Astrocyte (in vitro differentiated cells and primary cell): ENCODE measurements around the gene GPHN. TPM values are rescaled to one million over a fixed set of nuclear protein-coding genes. Genes with fewer than 3 reads are reported as not detected.

Experiments used
- DNase-seq: peaks from one replicate; pipeline ENCODE4 v3.0.0-alpha.2; 2010; ENCODE audit warnings: low read depth
- FAIRE-seq: peaks from 2 replicates; lab custom pipeline; 2011; peaks lifted over from hg19 to GRCh38; lab: Jason Lieb, UNC
- H2AFZ ChIP-seq: 2 replicates; pipeline ENCODE4 v1.6.0; 2012; ENCODE audit warnings: low read depth, low read length, inconsistent platforms
- H3K27ac ChIP-seq: 2 replicates; pipeline ENCODE4 v1.5.1; 2011; ENCODE audit warnings: low read depth, low read length, inconsistent platforms
- H3K27me3 ChIP-seq: 2 replicates; pipeline ENCODE4 v1.6.0; 2011; ENCODE audit warnings: low read length, inconsistent platforms; ENCODE audit not compliant: insufficient read depth
- H3K36me3 ChIP-seq: 2 replicates; pipeline ENCODE4 v1.5.1; 2011; ENCODE audit warnings: low read length, inconsistent platforms; ENCODE audit not compliant: insufficient read depth
- H3K4me1 ChIP-seq: 2 replicates; pipeline ENCODE4 v1.5.1; 2011; ENCODE audit warnings: low read length, inconsistent platforms; ENCODE audit not compliant: insufficient read depth
- H3K4me2 ChIP-seq: 2 replicates; pipeline ENCODE4 v1.6.0; 2012; ENCODE audit warnings: low read length, inconsistent platforms
- H3K4me3 ChIP-seq: 2 replicates; pipeline ENCODE4 v1.5.1; 2011; ENCODE audit warnings: low read depth, mild to moderate bottlenecking, low read length, inconsistent platforms; ENCODE audit not compliant: insufficient read depth
- H3K79me2 ChIP-seq: 2 replicates; pipeline ENCODE4 v1.6.0; 2012; ENCODE audit warnings: mild to moderate bottlenecking, low read length, inconsistent platforms; ENCODE audit not compliant: insufficient read depth
- H3K9ac ChIP-seq: 2 replicates; pipeline ENCODE4 v1.6.0; 2012; ENCODE audit warnings: mild to moderate bottlenecking, low read length, inconsistent platforms
- H3K9me3 ChIP-seq: 2 replicates; pipeline ENCODE4 v1.5.1; 2012; ENCODE audit warnings: low read depth, mild to moderate bottlenecking, low read length, inconsistent platforms; ENCODE audit not compliant: insufficient read depth
- H4K20me1 ChIP-seq: 2 replicates; pipeline ENCODE4 v1.6.0; 2012; ENCODE audit warnings: low read length, inconsistent platforms; ENCODE audit not compliant: insufficient read depth
- H3K27ac Mint-ChIP-seq: one replicate; pipeline ENCODE4 v1.8.0; 2021; ENCODE audit warnings: mild to moderate bottlenecking, mixed read lengths; ENCODE audit not compliant: unreplicated experiment
- H3K27me3 Mint-ChIP-seq: one replicate; pipeline ENCODE4 v1.8.0; 2021; ENCODE audit warnings: low read depth, mixed read lengths; ENCODE audit not compliant: unreplicated experiment
- H3K36me3 Mint-ChIP-seq: one replicate; pipeline ENCODE4 v1.8.0; 2021; ENCODE audit warnings: low read depth, mixed read lengths; ENCODE audit not compliant: unreplicated experiment
- H3K4me1 Mint-ChIP-seq: one replicate; pipeline ENCODE4 v1.8.0; 2021; ENCODE audit warnings: low read depth, mixed read lengths; ENCODE audit not compliant: unreplicated experiment
- H3K4me3 Mint-ChIP-seq: one replicate; pipeline ENCODE4 v1.8.0; 2021; ENCODE audit warnings: mild to moderate bottlenecking, moderate library complexity, mixed read lengths; ENCODE audit not compliant: unreplicated experiment
- H3K9me3 Mint-ChIP-seq: one replicate; pipeline ENCODE4 v1.8.0; 2021; ENCODE audit warnings: mild to moderate bottlenecking, mixed read lengths; ENCODE audit not compliant: unreplicated experiment
- EZH2 ChIP-seq: IDR thresholded peaks from 2 replicates; pipeline ENCODE4 v1.6.1; 2012; ENCODE audit warnings: mild to moderate bottlenecking, low read length, inconsistent platforms; ENCODE audit not compliant: insufficient read depth
- total RNA-seq: library from RNA; stranded (reverse); gene quantifications from 2 replicates; pipeline ENCODE4 v1.2.1, GENCODE V29; 2021
- TF ChIP-seq, protein P1 (sequence below): IDR thresholded peaks from 2 replicates; pipeline ENCODE4 v1.5.1; 2011; ENCODE audit warnings: low read depth, mild to moderate bottlenecking, inconsistent platforms, low read length, moderate library complexity; ENCODE audit not compliant: insufficient read depth

GPHN gene
- total RNA-seq, 1 donor from 2014 or later = 6.9 TPM

DNA sequence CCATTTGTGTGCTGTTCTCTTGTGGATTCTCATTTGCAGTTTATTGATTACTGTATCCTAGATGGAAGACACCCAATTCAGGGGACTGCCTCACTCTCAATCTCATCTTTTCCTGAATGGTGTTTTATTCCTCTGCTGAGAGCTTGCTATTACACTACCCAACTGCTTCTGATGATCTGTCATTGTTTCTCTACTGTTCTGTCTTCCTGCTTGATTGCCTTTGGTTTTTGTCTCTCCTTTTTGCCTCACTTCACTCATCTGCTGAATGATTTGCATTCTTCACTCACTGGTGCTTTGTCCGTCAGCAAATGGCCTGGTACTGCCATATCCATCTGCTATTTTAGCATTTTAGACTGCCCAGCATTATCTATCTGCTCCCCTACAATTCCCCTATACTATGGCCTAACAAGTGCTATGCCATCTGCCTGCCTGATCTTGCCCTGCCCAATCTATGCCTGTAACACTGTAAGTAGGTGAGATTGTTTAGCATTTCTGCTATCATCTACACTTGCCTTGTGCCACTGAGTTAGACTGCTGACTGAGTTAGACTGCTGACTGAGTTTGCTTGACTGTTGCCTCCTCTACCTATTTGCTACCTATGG, 335.1 kb downstream of the GPHN start:
- H2AFZ ChIP-seq = no peak overlapping the region
- H3K4me1 ChIP-seq = no peaks in the 10 kb centered on the region
- H3K4me2 ChIP-seq = no peak overlapping the region
- H3K4me1 Mint-ChIP-seq = peaks cover 2% of the 10 kb centered on the region
- H3K4me3 ChIP-seq = no peak overlapping the region
- H3K79me2 ChIP-seq = no peaks in the 10 kb centered on the region
- FAIRE-seq (no peak), DNase-seq (no peak)
- no peak overlapping the region for H3K4me3 Mint-ChIP-seq
- no peak overlapping the region for H3K9ac ChIP-seq
- H3K27me3 ChIP-seq = no peaks in the 10 kb centered on the region
- TF ChIP-seq, protein P1, sequence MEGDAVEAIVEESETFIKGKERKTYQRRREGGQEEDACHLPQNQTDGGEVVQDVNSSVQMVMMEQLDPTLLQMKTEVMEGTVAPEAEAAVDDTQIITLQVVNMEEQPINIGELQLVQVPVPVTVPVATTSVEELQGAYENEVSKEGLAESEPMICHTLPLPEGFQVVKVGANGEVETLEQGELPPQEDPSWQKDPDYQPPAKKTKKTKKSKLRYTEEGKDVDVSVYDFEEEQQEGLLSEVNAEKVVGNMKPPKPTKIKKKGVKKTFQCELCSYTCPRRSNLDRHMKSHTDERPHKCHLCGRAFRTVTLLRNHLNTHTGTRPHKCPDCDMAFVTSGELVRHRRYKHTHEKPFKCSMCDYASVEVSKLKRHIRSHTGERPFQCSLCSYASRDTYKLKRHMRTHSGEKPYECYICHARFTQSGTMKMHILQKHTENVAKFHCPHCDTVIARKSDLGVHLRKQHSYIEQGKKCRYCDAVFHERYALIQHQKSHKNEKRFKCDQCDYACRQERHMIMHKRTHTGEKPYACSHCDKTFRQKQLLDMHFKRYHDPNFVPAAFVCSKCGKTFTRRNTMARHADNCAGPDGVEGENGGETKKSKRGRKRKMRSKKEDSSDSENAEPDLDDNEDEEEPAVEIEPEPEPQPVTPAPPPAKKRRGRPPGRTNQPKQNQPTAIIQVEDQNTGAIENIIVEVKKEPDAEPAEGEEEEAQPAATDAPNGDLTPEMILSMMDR = no peak
- no peak for TF ChIP-seq EZH2
- H4K20me1 ChIP-seq = no peaks in the 10 kb centered on the region
- no peak overlapping the region for H3K27ac ChIP-seq
- no peaks in the 10 kb centered on the region for H3K36me3 ChIP-seq
- H3K9me3 Mint-ChIP-seq = no peaks in the 10 kb centered on the region
- no peaks in the 10 kb centered on the region for H3K9me3 ChIP-seq
- no peaks in the 10 kb centered on the region for H3K27me3 Mint-ChIP-seq
- H3K36me3 Mint-ChIP-seq = no peaks in the 10 kb centered on the region
- no peak overlapping the region for H3K27ac Mint-ChIP-seq

- Histone ChIP-seq H3K4me3 (no peak overlapping the region), H3K4me1 (no peaks in the 10 kb centered on the region), H3K27me3 (no peaks in the 10 kb centered on the region), H3K9ac (no peak overlapping the region), H3K79me2 (no peaks in the 10 kb centered on the region), H2AFZ (no peak overlapping the region), H3K36me3 (no peaks in the 10 kb centered on the region), H3K27ac (no peak overlapping the region), H4K20me1 (no peaks in the 10 kb centered on the region), H3K4me2 (no peak overlapping the region), H3K9me3 (no peaks in the 10 kb centered on the region)
- Mint-ChIP-seq H3K36me3 (no peaks in the 10 kb centered on the region), H3K4me1 (peaks cover 1% of the 10 kb centered on the region), H3K9me3 (no peaks in the 10 kb centered on the region), H3K27me3 (no peaks in the 10 kb centered on the region), H3K4me3 (no peak overlapping the region), H3K27ac (no peak overlapping the region)
- TF ChIP-seq, protein P1 = no peak
- no peak for DNase-seq
- no peak for FAIRE-seq
Measured at GRCh38 chr14:66850258-66850888, 342.4 kb downstream of the GPHN start.

- H3K36me3 Mint-ChIP-seq = no peaks in the 10 kb centered on the region
- Histone ChIP-seq H3K79me2 (no peaks in the 10 kb centered on the region), H3K36me3 (no peaks in the 10 kb centered on the region), H3K9ac (no peak overlapping the region), H2AFZ (no peak overlapping the region), H3K27ac (no peak overlapping the region), H3K4me1 (no peaks in the 10 kb centered on the region), H3K4me3 (no peak overlapping the region), H3K9me3 (no peaks in the 10 kb centered on the region), H3K4me2 (no peak overlapping the region), H3K27me3 (no peaks in the 10 kb centered on the region), H4K20me1 (no peaks in the 10 kb centered on the region)
- no peaks in the 10 kb centered on the region for H3K27me3 Mint-ChIP-seq
- H3K4me1 Mint-ChIP-seq = no peaks in the 10 kb centered on the region
- no peak for DNase-seq
- no peak overlapping the region for H3K27ac Mint-ChIP-seq
- no peaks in the 10 kb centered on the region for H3K9me3 Mint-ChIP-seq
- no peak for TF ChIP-seq EZH2
- TF ChIP-seq, protein P1 = no peak
- FAIRE-seq = no peak
- H3K4me3 Mint-ChIP-seq = no peak overlapping the region
Measured at GRCh38 chr14:66853311-66853710, 345.4 kb downstream of the GPHN start.
